Liver (tissue), 9 donors: ENCODE results near the gene MMP20. TPM values are rescaled to one million over a fixed set of nuclear protein-coding genes. Genes with fewer than 3 reads are reported as not detected.

Experiments used
- DNase-seq: peaks from one replicate; pipeline ENCODE4 v3.0.0-alpha.2; 2017; ENCODE audit warnings: low spot score
- H3K27ac ChIP-seq, 2 donors: one replicate each; pipeline ENCODE4 v1.7.0; 2013; ENCODE audit warnings: inconsistent platforms in 2 of 2, low read length in 2 of 2, control low read depth in 1 of 2, low read depth in 1 of 2, mild to moderate bottlenecking in 1 of 2
- H3K27me3 ChIP-seq, 4 donors: one replicate each; pipeline versions ENCODE4 v1.6.1 to v1.7.0; 2013; ENCODE audit warnings: low read length in 3 of 4, inconsistent platforms in 1 of 4, mild to moderate bottlenecking in 1 of 4, moderate library complexity in 1 of 4; ENCODE audit not compliant: control insufficient read depth in 4 of 4, insufficient read depth in 4 of 4
- H3K36me3 ChIP-seq, 4 donors: one replicate each; pipeline versions ENCODE4 v1.6.1 to v1.7.0; 2013; ENCODE audit warnings: low read length in 3 of 4, mild to moderate bottlenecking in 3 of 4, low read depth in 1 of 4, moderate library complexity in 1 of 4; ENCODE audit not compliant: control insufficient read depth in 4 of 4, insufficient read depth in 3 of 4
- H3K4me1 ChIP-seq, 4 donors: one replicate each; pipeline versions ENCODE4 v1.6.1 to v1.7.0; 2013; ENCODE audit warnings: low read length in 3 of 4, mild to moderate bottlenecking in 3 of 4, moderate library complexity in 1 of 4; ENCODE audit not compliant: control insufficient read depth in 4 of 4, insufficient read depth in 4 of 4
- H3K4me3 ChIP-seq, 3 donors: one replicate each; pipeline versions ENCODE4 v1.6.1 to v1.7.0; 2013; ENCODE audit warnings: low read length in 3 of 3, control low read depth in 1 of 3, low read depth in 1 of 3, mild to moderate bottlenecking in 1 of 3
- H3K9ac ChIP-seq, 2 donors: one replicate each; pipeline ENCODE4 v1.7.0; 2013; ENCODE audit warnings: low read length in 2 of 2, mild to moderate bottlenecking in 2 of 2, moderate library complexity in 2 of 2, control low read depth in 1 of 2, low read depth in 1 of 2
- H3K9me3 ChIP-seq, 4 donors: one replicate each; pipeline versions ENCODE4 v1.6.1 to v1.7.0; 2013; ENCODE audit warnings: low read length in 3 of 4; ENCODE audit not compliant: control insufficient read depth in 4 of 4
- EGR1 ChIP-seq, 2 donors: IDR thresholded peaks; 2 replicates each; pipeline ENCODE4 v1.6.1; 2016 to 2018; ENCODE audit warnings: antibody characterized with exemption in 2 of 2, low read depth in 2 of 2
- FOXA1 ChIP-seq: IDR thresholded peaks from 2 replicates; pipeline ENCODE4 v1.6.1; 2016; ENCODE audit warnings: antibody characterized with exemption
- FOXA2 ChIP-seq: IDR thresholded peaks from 2 replicates; pipeline ENCODE4 v1.6.1; 2016; ENCODE audit warnings: antibody characterized with exemption
- GABPA ChIP-seq, 2 donors: IDR thresholded peaks in 1 of 2; conservative IDR thresholded peaks in 1 of 2; 2 replicates each; pipeline ENCODE4 v1.6.1; 2016; ENCODE audit warnings: antibody characterized with exemption in 2 of 2, mild to moderate bottlenecking in 1 of 2, moderate library complexity in 1 of 2
- HNF4A ChIP-seq, 2 donors: conservative IDR thresholded peaks; 2 replicates each; pipeline ENCODE4 v1.6.1; 2016; ENCODE audit warnings: antibody characterized with exemption in 2 of 2, mild to moderate bottlenecking in 2 of 2
- HNF4G ChIP-seq: IDR thresholded peaks from 2 replicates; pipeline ENCODE4 v1.6.1; 2016; ENCODE audit warnings: antibody characterized with exemption
- NR2F2 ChIP-seq: IDR thresholded peaks from 2 replicates; pipeline ENCODE4 v1.6.1; 2016; ENCODE audit warnings: antibody characterized with exemption
- RAD21 ChIP-seq, 2 donors: IDR thresholded peaks; 2 replicates each; pipeline ENCODE4 v1.6.1; 2016; ENCODE audit warnings: antibody characterized with exemption in 2 of 2, mild to moderate bottlenecking in 2 of 2
- YY1 ChIP-seq: IDR thresholded peaks from 2 replicates; pipeline ENCODE4 v1.6.1; 2016; ENCODE audit warnings: antibody characterized with exemption, mild to moderate bottlenecking
- WGBS: extraction: QIAGEN DNeasy Blood & Tissue Kit; methylation state at CpG from one replicate; pipeline ENCODE4 v1.1.7; 2013; 5-methylcytosine and 5-hydroxymethylcytosine counted together
- polyA plus RNA-seq, 2 donors: library from polyadenylated mRNA; stranded (reverse) in 1 of 2; unstranded in 1 of 2; fragments of 200-250 nt in 1 of 2; fragments of >200 nt in 1 of 2; fragmentation: Nextera tagmentation in 1 of 2; extraction: Ambion mirVana in 1 of 2; gene quantifications; one replicate each; pipeline versions ENCODE4 v1.2.1 to v1.2.3, GENCODE V29; 2013 to 2015
- total RNA-seq, 2 donors: library from RNA; depleted of rRNA; stranded (reverse); fragments of >200 nt; gene quantifications; one replicate each; pipeline ENCODE4 v1.2.3, GENCODE V29; 2014
- TF ChIP-seq, protein P1 (sequence below): IDR thresholded peaks from 2 replicates; pipeline ENCODE4 v1.6.1; 2016; ENCODE audit warnings: antibody characterized with exemption
- TF ChIP-seq, protein P2 (sequence below): IDR thresholded peaks from 2 replicates; pipeline ENCODE4 v1.6.1; 2016; ENCODE audit warnings: antibody characterized with exemption
- TF ChIP-seq, protein P3 (sequence below): IDR thresholded peaks from 2 replicates; pipeline ENCODE4 v1.6.1; 2016; ENCODE audit warnings: antibody characterized with exemption, mild to moderate bottlenecking
- TF ChIP-seq, protein P4 (sequence below): fragments of 150-350 bp; IDR thresholded peaks from 2 replicates; pipeline ENCODE4 v1.5.1; 2017; ENCODE audit warnings: improper control_type of control experiment, low read depth, low read length; ENCODE audit not compliant: missing input control
- TF ChIP-seq, protein P5 (sequence below): IDR thresholded peaks from 2 replicates; pipeline ENCODE4 v1.6.1; 2016; ENCODE audit warnings: antibody characterized with exemption
- donor health status: healthy.
- donor health status: healthy.
- donor health status: healthy.
- donor health status: healthy.
- donor health status: healthy.

MMP20 gene
- total and polyA plus RNA-seq, 4 donors, result not detected

DNA sequence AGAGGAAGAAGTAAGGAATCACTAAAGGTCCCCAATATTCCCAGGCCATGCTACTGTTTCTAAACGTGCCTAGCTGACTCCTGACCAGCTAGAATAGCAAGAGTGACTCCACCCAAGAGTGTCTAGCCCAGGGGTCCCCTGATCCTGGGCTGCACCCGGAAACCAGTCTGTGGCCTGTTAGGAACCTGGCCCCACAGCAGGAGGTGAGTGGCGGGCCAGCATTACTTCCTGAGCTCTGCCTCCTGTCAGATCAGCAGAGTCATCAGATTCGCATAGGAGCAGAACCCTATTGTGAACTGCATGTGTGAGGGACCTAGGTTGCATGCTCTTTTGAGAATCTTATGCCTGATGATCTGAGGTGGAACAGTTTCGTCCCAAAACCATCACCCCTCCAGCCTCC is 2.0 kb downstream of the MMP20 start:
- H3K9me3 ChIP-seq, result no peaks in the 10 kb centered on the region
- no peak overlapping the region for H3K9ac ChIP-seq
- no peak for DNase-seq
- 93% methylated on average over 5 of the region's 5 CpGs for WGBS
- no peaks in the 10 kb centered on the region for H3K27me3 ChIP-seq
- TF ChIP-seq, protein P1, sequence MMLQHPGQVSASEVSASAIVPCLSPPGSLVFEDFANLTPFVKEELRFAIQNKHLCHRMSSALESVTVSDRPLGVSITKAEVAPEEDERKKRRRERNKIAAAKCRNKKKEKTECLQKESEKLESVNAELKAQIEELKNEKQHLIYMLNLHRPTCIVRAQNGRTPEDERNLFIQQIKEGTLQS, result no peak
- TF ChIP-seq RAD21 (IDR thresholded peaks at IDR 0.05) (no peak), NR2F2 (no peak), YY1 (no peak), HNF4G (no peak), EGR1 (IDR thresholded peaks at IDR 0.05; ENCODE audit: low read depth in 2 of 2) (no peak), GABPA (IDR thresholded peaks at IDR 0.05 in 1 of 2, conservative IDR thresholded peaks at IDR 0.05 in 1 of 2) (no peak), FOXA2 (no peak)
- TF ChIP-seq, protein P2, sequence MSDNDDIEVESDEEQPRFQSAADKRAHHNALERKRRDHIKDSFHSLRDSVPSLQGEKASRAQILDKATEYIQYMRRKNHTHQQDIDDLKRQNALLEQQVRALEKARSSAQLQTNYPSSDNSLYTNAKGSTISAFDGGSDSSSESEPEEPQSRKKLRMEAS, result no peak
- TF ChIP-seq, protein P3, sequence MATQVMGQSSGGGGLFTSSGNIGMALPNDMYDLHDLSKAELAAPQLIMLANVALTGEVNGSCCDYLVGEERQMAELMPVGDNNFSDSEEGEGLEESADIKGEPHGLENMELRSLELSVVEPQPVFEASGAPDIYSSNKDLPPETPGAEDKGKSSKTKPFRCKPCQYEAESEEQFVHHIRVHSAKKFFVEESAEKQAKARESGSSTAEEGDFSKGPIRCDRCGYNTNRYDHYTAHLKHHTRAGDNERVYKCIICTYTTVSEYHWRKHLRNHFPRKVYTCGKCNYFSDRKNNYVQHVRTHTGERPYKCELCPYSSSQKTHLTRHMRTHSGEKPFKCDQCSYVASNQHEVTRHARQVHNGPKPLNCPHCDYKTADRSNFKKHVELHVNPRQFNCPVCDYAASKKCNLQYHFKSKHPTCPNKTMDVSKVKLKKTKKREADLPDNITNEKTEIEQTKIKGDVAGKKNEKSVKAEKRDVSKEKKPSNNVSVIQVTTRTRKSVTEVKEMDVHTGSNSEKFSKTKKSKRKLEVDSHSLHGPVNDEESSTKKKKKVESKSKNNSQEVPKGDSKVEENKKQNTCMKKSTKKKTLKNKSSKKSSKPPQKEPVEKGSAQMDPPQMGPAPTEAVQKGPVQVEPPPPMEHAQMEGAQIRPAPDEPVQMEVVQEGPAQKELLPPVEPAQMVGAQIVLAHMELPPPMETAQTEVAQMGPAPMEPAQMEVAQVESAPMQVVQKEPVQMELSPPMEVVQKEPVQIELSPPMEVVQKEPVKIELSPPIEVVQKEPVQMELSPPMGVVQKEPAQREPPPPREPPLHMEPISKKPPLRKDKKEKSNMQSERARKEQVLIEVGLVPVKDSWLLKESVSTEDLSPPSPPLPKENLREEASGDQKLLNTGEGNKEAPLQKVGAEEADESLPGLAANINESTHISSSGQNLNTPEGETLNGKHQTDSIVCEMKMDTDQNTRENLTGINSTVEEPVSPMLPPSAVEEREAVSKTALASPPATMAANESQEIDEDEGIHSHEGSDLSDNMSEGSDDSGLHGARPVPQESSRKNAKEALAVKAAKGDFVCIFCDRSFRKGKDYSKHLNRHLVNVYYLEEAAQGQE, result no peak
- TF ChIP-seq, protein P4, sequence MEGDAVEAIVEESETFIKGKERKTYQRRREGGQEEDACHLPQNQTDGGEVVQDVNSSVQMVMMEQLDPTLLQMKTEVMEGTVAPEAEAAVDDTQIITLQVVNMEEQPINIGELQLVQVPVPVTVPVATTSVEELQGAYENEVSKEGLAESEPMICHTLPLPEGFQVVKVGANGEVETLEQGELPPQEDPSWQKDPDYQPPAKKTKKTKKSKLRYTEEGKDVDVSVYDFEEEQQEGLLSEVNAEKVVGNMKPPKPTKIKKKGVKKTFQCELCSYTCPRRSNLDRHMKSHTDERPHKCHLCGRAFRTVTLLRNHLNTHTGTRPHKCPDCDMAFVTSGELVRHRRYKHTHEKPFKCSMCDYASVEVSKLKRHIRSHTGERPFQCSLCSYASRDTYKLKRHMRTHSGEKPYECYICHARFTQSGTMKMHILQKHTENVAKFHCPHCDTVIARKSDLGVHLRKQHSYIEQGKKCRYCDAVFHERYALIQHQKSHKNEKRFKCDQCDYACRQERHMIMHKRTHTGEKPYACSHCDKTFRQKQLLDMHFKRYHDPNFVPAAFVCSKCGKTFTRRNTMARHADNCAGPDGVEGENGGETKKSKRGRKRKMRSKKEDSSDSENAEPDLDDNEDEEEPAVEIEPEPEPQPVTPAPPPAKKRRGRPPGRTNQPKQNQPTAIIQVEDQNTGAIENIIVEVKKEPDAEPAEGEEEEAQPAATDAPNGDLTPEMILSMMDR, result no peak
- H3K4me1 ChIP-seq, result no peaks in the 10 kb centered on the region
- H3K36me3 ChIP-seq, result no peaks in the 10 kb centered on the region
- no peak overlapping the region for H3K27ac ChIP-seq
- no peak overlapping the region for H3K4me3 ChIP-seq

DNA sequence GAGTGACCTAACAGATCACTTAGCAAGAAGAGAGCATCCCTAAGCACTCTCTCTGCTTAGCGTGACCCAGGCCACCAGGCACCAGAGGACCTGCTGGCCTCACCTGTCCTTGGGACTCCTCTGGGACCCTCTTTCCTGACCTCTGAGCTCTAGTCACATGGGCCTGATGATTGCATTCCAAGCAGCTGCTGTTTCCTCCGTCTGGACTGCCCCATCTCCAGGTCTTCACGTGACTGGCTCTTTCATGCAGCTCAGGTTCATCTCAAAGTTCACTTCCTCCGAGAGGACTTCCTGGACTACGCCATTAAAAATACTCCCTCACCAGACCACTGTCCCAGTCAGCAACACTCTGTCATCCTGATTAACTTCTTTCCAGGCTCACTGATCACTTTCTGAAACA is 2.9 kb downstream of the MMP20 start:
- Histone ChIP-seq H3K36me3 (no peaks in the 10 kb centered on the region), H3K27ac (no peak overlapping the region), H3K4me1 (no peaks in the 10 kb centered on the region), H3K9me3 (no peaks in the 10 kb centered on the region), H3K27me3 (no peaks in the 10 kb centered on the region), H3K4me3 (no peak overlapping the region), H3K9ac (no peak overlapping the region)
- WGBS, result 78% methylated on average over 5 of the region's 5 CpGs
- no peak for DNase-seq
- TF ChIP-seq NR2F2, result no peak
- no peak for TF ChIP-seq YY1
- no peak for TF ChIP-seq FOXA1
- no peak for TF ChIP-seq HNF4G
- no peak for TF ChIP-seq HNF4A (conservative IDR thresholded peaks at IDR 0.05)
- TF ChIP-seq, protein P5, sequence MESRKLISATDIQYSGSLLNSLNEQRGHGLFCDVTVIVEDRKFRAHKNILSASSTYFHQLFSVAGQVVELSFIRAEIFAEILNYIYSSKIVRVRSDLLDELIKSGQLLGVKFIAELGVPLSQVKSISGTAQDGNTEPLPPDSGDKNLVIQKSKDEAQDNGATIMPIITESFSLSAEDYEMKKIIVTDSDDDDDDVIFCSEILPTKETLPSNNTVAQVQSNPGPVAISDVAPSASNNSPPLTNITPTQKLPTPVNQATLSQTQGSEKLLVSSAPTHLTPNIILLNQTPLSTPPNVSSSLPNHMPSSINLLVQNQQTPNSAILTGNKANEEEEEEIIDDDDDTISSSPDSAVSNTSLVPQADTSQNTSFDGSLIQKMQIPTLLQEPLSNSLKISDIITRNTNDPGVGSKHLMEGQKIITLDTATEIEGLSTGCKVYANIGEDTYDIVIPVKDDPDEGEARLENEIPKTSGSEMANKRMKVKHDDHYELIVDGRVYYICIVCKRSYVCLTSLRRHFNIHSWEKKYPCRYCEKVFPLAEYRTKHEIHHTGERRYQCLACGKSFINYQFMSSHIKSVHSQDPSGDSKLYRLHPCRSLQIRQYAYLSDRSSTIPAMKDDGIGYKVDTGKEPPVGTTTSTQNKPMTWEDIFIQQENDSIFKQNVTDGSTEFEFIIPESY, result no peak
- TF ChIP-seq, protein P3, result no peak
